ENCODE measurements around the gene NR2E3. TPM values are rescaled to one million over a fixed set of nuclear protein-coding genes. Genes with fewer than 3 reads are reported as not detected.

NR2E3 gene
- total RNA-seq, 1 donor from 2014 or later = not detected

DNA sequence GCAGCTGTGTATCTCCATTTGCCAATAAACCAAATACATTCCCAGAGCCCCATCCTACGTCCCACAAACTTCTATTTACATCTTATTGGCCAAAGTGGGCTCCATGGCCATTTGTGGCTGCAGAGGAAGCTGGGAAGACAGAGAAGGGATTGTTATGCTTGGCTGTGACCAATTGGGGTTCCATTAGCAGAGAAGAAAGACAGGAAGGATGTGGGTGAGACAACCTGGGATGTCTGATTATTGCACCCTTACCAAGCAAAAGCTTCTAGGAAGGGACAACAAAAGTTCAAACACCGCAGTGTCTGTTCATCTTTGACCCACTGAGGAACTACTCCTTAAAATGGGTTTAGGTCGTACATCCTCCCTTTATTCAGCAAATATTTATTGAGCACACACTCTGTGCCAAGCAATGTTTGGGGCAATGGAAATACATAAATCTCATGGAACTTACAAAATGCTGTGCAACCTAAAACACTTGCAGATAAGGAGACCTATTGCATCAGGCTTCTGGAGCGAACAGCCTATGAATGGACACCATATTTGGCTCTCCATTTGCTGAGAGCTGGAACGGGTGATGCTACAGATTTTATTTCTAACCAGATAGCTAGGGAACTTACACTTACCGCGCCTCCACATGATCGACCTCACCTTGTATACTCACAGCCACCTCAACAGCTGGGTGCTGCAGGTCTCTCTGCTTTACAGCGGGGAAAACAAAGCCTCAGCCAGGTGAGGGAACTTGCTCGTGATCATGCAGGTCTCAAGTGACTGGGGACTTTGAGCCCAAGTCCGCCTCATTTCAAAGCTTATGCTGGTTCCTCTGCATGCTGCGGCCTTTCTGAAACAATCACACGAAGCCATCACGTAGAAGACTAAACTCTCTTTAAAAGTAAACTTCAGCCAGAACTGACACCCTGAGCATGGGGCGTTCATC, 21.4 kb upstream of the NR2E3 start:
- intact Hi-C loops (cut with DNase I) = no loop called here
- no peak for DNase-seq (ENCODE audit: missing footprints)
- no peak for ATAC-seq

DNA sequence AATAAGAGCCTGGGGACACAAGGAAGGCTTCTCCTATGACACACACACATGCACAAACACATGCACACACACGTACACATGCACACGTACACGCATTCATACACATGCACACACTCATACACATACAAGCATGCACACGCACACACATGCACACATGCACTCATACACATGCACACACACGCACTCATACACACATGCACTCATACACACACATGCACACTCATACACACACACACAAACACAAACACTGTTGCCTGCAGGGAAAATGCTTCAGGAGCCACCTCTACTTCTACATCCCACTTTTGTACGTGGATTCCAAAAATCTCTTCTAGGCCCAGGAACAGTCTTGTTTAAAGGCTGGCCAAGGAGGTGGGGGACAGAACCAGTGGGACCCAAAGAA, 20.7 kb upstream of the NR2E3 start:
- ATAC-seq = no peak
- DNase-seq (ENCODE audit: missing footprints) = no peak
- intact Hi-C loops (cut with DNase I) = no loop called here

DNA sequence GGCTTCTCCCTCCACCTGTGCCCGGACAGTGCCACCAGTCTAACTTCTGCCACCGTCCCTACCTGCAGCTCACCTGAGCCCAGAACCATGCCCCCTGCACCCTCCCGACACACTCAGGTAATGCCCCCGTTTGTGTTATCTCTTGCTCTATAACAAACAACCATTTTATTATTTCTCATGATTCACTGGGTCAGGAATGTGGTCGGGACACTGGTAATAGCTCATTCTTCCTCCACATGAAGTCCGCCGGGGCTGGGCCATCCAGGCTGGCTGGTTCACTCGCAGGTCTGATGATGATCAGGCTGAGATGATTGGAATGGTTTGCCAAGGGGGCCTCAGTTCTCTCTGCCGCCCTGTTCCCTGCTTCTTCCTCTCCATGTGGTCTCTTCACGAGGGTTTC, 20.3 kb upstream of the NR2E3 start:
- no peak for DNase-seq (ENCODE audit: missing footprints)
- ATAC-seq = no peak
- intact Hi-C loops (cut with DNase I) = no loop called here

DNA sequence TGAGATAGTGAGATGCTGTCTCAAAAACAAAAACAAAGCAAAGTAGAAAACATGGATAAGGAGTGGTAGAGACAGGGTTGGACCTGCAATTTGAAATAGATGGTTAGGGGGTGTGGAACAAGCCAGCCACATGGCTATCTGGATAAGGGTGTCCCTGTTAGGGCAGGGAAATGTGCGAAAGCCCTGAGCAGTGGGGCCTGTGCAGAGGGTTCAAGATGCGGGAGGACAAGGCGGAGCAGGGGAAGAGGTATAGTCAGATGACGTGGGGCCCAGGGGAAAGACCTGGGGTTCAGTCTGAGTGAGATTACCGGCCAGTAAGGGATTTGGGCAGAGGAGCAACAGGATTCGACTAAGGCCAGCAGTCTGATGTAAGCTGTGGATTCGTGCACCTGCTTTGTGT, 18.4 kb upstream of the NR2E3 start:
- intact Hi-C loops (cut with DNase I) = no loop called here
- ATAC-seq (no peak), DNase-seq (ENCODE audit: missing footprints) (no peak)

DNA sequence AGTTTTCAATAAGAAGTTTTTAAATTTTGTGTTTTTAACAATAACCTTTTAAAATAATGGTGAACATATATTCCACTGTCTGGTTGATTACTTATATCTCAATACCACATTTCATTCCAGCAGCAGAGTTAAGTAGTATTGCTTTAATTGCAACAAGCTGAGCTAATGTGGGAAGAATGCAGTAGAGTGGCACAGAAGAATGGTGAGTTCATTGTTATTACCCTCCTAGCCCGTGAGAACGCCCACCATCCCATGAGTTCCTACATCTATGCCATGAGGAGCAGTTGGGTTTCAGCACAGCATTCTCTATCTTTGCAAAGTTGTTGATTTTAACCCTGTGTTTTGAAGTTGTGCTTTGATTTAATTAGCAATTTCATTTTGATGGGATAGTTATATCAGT, 17.8 kb upstream of the NR2E3 start:
- intact Hi-C loops (cut with DNase I) = no loop called here
- no peak for ATAC-seq
- DNase-seq (ENCODE audit: missing footprints) = no peak

DNA sequence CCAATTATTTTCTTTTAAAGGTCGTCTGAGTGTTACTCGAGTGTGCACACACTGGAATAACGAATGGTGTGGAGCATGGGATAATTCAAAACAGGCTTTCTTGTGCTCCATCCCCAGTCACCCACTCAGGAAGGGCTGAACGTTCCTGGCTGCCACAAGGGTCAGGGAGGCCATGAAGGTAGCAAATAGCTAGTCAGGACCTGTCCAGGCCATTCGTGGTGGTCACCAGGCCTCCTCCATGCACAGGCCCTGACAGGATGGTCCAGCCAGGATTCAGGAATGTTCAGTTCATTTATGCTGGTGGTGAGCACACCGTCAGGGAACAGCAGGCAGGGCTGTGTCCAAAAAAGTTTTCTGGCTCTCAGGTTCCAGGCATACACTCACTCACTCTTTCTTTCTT, 11.7 kb upstream of the NR2E3 start:
- ATAC-seq (no peak), DNase-seq (ENCODE audit: missing footprints) (no peak)
- intact Hi-C loops (cut with DNase I) = no loop called here

DNA sequence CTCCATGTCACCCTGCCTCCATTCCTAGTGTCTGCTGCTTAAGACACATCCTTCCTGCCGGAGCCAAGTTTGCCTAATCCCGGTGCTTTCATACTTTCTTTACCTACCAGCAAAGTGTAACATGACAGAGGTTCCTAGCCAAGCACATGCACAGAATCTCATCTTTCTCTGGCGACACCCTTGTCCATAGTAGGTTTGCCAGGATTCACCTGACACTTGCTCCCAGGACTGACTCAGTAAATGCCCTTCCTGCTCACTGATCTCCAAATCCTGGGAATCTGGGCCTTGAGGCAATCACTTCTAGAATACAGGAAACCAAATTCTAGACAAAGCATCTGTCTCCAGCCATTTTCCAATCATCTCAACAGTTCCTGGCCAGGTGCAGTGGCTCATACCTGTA, 10.2 kb upstream of the NR2E3 start:
- ATAC-seq (no peak), DNase-seq (ENCODE audit: missing footprints) (no peak)
- intact Hi-C loops (cut with DNase I) = loop anchor here (2.0 to 10.0 kb wide), 4 partner anchors 55 to 908 kb away; partner anchors contain the start of genes LRRC49, THAP10 and THSD4

DNA sequence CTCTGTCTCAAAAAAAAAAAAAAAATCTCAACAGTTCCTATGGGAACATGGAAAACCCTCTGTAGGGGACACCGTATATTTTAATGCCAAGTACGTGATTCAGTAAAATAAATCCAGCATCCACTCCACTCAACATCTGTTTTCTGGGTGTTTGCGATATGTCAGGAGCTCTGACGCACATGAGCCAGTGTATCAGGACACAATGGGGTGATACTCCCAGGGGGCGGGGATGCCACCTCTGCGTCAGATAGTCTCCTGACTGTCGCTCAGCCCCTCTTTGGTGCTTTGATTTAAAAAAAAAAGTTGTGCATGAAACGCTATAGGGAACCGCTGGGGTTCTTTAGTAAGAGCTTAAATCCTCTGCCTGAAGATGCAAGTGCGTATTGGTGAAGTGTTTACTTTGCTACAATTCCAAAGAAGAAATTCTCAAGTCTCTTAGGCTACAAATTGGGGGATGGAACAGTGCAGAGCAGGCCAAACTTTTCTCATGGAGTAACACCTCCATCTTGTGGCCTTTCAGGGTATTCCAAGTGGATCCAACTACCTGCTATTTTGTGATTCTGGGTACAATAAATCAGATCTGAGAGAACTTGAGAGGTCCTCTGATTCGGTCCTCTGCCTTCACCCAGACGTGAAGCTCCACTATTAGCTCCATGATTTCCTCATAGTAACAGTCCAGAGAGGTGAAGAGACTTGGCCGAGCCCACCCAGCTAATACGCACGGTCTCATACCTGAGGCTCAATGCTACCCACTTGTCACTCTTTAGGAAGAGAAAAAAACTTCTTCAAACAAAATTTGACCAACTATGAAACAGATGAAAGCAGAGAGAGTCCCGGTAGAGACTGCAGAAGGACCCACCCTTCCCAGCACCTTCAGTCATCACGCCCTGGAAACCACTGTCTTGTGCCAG, 9.3 kb upstream of the NR2E3 start:
- DNase-seq (ENCODE audit: missing footprints) = no peak
- intact Hi-C loops (cut with DNase I) = loop anchor here (2.0 to 10.0 kb wide), 4 partner anchors 56 to 909 kb away; partner anchors contain the start of genes LRRC49, THAP10 and THSD4
- ATAC-seq = peak; percentile 77

DNA sequence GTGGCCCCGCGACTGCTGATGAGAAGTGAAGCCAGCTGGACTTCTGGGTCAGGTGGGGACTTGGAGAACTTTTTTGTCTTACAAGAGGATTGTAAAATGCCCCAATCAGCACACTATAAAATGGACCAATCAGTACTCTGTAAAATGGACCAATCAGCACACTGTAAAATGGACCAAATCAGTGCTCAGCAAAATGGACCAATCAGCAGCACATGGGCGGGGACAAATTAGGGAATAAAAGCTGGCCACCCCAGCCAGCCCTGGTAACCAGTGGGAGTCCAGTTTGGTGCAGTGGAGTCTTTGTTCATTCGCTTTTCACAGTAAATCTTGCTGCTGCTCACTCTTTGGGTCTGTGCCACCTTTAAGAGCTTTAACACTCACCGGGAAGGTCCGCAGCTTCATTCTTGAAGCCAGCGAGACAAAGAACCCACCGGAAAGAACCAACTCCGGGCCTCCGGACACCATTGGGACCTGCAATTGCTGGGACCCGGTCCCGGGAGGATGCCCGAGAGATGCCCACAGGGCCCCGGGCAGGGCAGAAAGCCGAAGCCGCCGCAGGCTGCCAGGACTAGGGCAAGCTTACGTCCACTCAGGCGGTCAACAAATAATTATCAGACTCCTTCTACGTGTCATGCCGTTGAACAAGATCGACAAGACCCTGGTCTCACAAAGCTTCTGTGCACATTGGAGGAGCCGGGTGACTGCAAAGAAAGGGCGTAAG, 8.3 kb upstream of the NR2E3 start:
- intact Hi-C loops (cut with DNase I) = loop anchor here (2.0 to 10.0 kb wide), 4 partner anchors 57 to 910 kb away; partner anchors contain the start of genes LRRC49, THAP10 and THSD4
- ATAC-seq (no peak), DNase-seq (ENCODE audit: missing footprints) (no peak)

DNA sequence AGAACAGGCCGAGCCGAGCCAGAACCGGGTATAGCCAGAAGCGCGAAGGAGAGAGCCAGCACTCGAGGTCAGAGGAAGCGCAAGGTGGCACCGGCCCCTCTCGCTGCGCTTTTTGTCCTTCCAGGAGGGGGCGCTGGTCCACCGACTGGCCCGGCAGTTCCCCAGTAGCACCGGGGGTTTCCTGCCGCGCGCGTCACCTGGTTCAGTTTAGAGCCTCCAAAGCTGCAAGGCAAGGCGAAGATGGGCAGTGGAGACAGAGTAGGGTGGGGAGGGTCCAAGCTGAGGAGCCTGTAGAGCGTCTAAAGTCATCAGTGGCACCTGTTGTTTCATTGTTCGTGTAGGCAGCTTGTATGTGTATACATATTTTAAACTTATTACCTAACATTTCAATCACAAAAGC, 7.6 kb upstream of the NR2E3 start:
- ATAC-seq (no peak), DNase-seq (ENCODE audit: missing footprints) (no peak)
- intact Hi-C loops (cut with DNase I) = loop anchor here (5.0 to 10.0 kb wide), 2 partner anchors 688 to 910 kb away; partner anchors contain the start of genes LRRC49, THAP10 and THSD4

DNA sequence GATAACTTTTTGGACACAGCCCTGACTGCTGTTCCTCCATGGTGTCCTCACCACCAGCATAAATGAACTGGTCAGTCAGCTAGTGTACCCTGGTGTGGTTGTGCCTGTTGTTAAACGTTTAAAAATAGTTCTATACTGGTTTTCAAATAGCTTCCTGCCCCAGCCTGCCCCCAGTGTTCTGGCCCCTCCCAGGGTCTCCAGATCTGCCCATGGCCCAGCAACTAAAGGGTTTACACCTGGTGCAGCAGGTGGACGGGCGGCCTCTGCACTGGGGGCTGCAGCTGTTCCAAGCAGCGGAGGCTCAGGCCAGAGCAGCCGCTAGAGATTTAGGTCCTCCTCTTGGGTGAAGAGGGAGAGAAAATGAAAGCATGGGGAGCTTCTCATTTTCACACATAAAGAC, 6.1 kb upstream of the NR2E3 start:
- intact Hi-C loops (cut with DNase I) = loop anchor here (5.0 to 10.0 kb wide), 2 partner anchors 689 to 912 kb away; partner anchors contain the start of genes LRRC49, THAP10 and THSD4
- DNase-seq (ENCODE audit: missing footprints) = no peak
- no peak for ATAC-seq

DNA sequence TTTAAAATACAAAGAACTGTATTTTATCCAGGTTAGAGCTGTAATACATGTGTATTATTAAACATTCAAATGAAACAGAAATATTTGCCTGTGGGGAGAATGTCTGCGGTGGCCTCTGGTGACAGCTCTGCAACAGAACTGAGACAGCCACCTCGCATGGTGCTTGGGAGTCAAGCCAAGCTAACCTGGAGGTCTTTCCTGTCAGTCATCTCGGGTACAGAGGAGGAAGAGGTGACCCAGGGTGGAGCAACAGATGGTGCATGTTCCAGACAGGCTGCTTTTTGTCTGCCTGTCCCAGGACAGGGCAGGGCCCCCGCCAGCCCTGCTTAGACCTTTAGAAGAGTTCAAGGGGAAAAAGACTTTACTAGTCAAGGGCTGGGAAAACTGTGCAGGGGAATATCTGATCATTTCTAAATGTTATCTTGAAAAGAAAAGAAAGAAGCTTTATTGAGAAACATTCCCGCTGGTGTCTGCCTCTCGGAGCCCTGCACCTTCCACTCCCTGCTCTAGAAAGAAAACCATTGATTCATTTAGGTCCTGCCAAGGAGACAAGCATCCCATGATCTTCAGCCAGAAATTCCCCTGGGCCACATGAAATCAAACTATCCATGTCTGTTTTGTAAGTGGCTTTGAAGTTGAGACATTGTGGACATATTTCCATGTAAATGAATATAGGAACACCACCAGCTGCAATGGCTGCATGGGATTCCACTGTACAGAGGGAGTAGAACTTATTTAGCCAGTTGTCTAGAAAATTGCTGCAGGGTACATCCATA, 5.5 kb upstream of the NR2E3 start:
- intact Hi-C loops (cut with DNase I) = loop anchor here (5.0 to 10.0 kb wide), 2 partner anchors 690 to 913 kb away; partner anchors contain the start of genes LRRC49, THAP10 and THSD4
- DNase-seq (ENCODE audit: missing footprints) = no peak
- no peak for ATAC-seq

DNA sequence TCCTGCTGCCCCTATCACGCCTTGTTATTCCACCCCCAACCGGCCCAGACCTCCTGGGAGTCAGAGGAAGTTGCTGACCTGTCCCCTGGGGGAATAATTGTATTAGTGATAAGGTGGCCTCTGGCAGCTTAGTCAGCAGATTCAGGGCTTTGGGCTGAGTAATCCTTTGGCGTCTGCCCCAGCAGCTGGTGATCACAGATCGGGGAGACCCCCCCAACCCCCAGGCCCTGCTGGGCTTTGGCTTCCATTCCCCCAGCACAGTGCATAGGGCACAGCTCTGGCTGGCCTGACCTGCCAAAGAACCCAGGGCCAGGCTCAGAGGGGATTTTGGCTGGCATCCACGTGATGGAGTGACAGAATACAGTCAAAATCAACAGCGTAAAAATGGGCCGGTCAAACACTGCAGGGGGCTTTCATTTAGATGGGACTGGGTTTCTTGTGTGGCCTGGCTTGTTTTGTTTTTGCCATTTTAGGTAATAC, 3.9 kb upstream of the NR2E3 start:
- ATAC-seq (no peak), DNase-seq (ENCODE audit: missing footprints) (no peak)
- intact Hi-C loops (cut with DNase I) = loop anchor here (10.0 kb wide), 1 partner anchor 692 kb away; the partner anchor contains the start of gene THSD4

DNA sequence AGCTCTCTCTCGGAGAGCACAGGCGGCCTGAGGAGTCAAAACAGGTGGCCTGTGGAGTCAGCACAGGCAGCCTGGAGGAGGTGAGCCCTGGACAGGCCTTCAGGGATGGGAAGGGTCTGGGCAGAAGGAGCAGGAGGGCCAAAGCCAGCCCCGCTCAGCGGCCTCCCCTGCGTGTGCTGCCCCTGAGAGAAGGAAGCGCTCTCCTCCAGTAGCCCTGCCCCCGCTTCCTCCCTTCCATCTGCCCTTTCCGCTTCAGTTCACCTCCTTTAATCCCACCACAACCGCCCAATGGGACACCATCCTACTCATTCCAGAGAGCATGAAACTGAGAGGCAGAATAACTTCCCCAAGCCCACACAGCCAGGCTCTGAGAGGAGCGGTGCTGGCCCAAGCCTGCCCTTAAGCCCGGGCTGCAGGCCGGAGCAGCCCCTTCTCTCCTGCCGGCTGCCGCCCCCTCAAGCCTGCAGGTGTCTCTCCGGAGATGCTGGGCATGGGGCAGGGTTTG, 3.2 kb upstream of the NR2E3 start:
- ATAC-seq (no peak), DNase-seq (ENCODE audit: missing footprints) (no peak)
- intact Hi-C loops (cut with DNase I) = loop anchor here (10.0 kb wide), 1 partner anchor 692 kb away; the partner anchor contains the start of gene THSD4

DNA sequence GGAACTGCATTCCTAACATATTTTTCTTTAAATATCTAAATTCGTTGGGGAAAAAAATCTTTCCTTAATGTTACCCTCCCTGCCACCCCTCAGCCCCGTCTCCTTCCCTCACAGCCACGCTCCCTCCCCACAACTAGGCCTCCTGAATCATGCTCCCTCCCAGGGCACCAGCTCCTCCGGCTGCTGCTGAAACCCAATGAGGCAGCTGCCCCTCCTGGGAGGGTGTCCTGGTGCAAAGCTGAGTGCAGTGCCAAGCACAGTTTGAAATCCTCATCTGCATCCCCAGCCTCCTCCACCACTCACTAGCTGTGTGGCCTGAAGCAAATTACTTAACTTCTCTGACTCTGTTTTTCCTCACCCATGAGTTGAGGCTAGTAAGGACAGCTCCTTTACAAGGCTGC, 2.7 kb upstream of the NR2E3 start:
- no peak for ATAC-seq
- DNase-seq (ENCODE audit: missing footprints) = no peak
- intact Hi-C loops (cut with DNase I) = loop anchor here (10.0 kb wide), 1 partner anchor 693 kb away; the partner anchor contains the start of gene THSD4

DNA sequence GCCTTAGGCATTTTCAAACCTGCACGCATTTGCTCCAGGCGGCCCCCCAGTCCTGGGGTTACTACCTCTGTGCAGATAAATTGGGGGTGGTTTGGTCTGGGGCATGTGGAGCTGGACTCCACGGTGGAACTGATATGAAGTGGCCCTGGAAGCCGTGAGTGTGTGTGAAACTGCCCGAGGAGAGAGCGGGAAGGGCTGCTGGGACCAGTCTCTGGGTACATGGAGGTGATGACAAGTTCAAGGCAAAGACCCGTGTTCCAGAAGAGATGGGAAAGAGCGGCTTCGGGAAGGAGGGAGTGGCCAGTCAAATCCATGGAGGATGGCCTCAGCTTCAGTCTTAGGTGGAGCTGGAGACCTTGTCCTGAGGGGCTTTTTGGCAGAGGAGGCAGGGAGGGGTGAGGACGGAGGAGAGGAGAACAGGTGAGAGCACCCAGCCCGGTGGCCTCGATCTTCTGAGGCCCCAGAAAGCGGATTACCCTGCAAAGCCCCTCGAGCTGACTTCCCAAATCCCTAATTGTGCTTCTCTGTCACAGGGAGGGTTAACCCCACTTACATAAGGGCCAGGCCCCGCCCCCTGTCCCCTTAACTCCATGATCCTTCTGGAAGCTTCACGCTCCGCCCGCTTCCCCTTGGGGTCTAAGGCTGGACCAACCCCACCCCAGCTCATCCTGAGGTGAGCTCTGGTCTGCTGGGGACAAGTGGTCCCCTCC, 1.9 kb upstream of the NR2E3 start:
- peak; percentile 41 for ATAC-seq
- intact Hi-C loops (cut with DNase I) = loop anchor here (10.0 kb wide), 1 partner anchor 694 kb away; the partner anchor contains the start of gene THSD4
- no peak for DNase-seq (ENCODE audit: missing footprints)

Measured in Right ventricle myocardium inferior (tissue), 1 donor.